Tibial nerve (tissue), 4 donors: Measurements from ENCODE around the gene CPNE4. TPM values are rescaled to one million over a fixed set of nuclear protein-coding genes. Genes with fewer than 3 reads are reported as not detected.
"Not testable (repeated sequence)": the region's sequence is repeated elsewhere in the genome, so short reads cannot be mapped to it uniquely, and the experiment has no call there.

Experiments
- DNase-seq, 2 donors: peaks; one replicate each; pipeline ENCODE4 v3.0.0-alpha.2; 2019; ENCODE audit warnings: low spot score in 2 of 2
- H3K27ac ChIP-seq, 4 donors: fragments of 200-600 bp; sonication (generic) in 3 of 4; one replicate each; pipeline ENCODE4 v1.5.1; 2017 to 2019; ENCODE audit warnings: mild to moderate bottlenecking in 1 of 4
- H3K27me3 ChIP-seq, 2 donors: fragments of 200-600 bp; sonication (generic) in 1 of 2; one replicate each; pipeline versions ENCODE4 v1.5.1 to v1.6.0; 2017 to 2019
- H3K36me3 ChIP-seq, 3 donors: fragments of 200-600 bp; sonication (generic); one replicate each; pipeline ENCODE4 v1.5.1; 2018 to 2019
- H3K4me1 ChIP-seq, 4 donors: fragments of 200-600 bp; sonication (generic) in 3 of 4; one replicate each; pipeline ENCODE4 v1.5.1; 2017 to 2019
- H3K4me3 ChIP-seq, 4 donors: fragments of 200-600 bp; sonication (generic) in 3 of 4; one replicate each; pipeline ENCODE4 v1.5.1; 2017 to 2019; ENCODE audit warnings: mild to moderate bottlenecking in 1 of 4, moderate library complexity in 1 of 4
- H3K9me3 ChIP-seq, 4 donors: fragments of 200-600 bp; sonication (generic) in 3 of 4; one replicate each; pipeline ENCODE4 v1.5.1; 2017 to 2019
- EP300 ChIP-seq, 2 donors: sonication (generic); formaldehyde crosslinking; IDR thresholded peaks; one replicate each; pipeline ENCODE4 v1.6.1; 2017; ENCODE audit warnings: antibody characterized with exemption in 2 of 2, mild to moderate bottlenecking in 1 of 2
- POLR2A ChIP-seq, 2 donors: fragments of 450-650 bp; IDR thresholded peaks; one replicate each; pipeline ENCODE4 v1.6.1; 2017; ENCODE audit warnings: antibody characterized with exemption in 2 of 2, mild to moderate bottlenecking in 2 of 2, moderate library complexity in 2 of 2
- WGBS, 2 donors: methylation state at CpG; one replicate each; pipeline ENCODE4 v1.1.5; 2018; 5-methylcytosine and 5-hydroxymethylcytosine counted together
- total RNA-seq, 4 donors: library from RNA; depleted of rRNA; stranded (reverse); fragments of >200 nt; gene quantifications; one replicate each; pipeline ENCODE4 v1.1.0, GENCODE V29; 2016
- TF ChIP-seq, protein P1 (sequence below), 5 experiments: fragments of 200-600 bp in 3 of 5; fragments of 450-650 bp in 2 of 5; sonication (generic) in 3 of 5; IDR thresholded peaks; one replicate each; pipeline ENCODE4 v1.5.1; 2016 to 2019; ENCODE audit warnings: antibody characterized with exemption in 5 of 5, mild to moderate bottlenecking in 3 of 5, moderate library complexity in 2 of 5

CPNE4 gene
- total RNA-seq, 4 donors from 2014 or later = 0.20 TPM; not detected in 3

DNA sequence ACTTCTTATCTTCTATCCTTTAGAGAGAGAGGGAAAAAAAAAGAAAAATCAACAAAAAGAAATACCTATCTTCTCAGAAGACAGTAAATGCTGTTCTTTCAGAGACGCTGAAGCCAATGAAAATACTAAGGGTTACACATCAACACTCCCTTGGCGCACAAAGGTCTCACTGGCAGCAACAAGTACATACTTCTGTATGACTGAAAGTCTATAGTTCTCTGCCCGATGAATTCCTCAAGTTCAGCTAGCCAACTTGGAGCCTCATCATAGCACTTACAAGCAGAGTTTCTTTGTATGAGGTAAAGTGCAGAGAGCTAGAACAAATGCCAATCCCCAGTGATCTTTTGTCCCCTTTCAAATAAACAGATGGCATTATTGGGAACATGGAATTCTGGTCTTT lies 62.7 kb downstream of the CPNE4 start:
- DNase-seq = no peak
- Histone ChIP-seq H3K9me3 (no peaks in the 10 kb centered on the region), H3K27me3 (no peaks in the 10 kb centered on the region), H3K27ac (no peak overlapping the region), H3K36me3 (no peaks in the 10 kb centered on the region), H3K4me3 (no peak overlapping the region), H3K4me1 (no peaks in the 10 kb centered on the region)
- 32 to 47% methylated on average over 3 of the region's 3 CpGs for WGBS, 2 donors
- TF ChIP-seq EP300 (IDR thresholded peaks at IDR 0.05) (no peak), POLR2A (IDR thresholded peaks at IDR 0.05) (no peak)
- TF ChIP-seq, protein P1, sequence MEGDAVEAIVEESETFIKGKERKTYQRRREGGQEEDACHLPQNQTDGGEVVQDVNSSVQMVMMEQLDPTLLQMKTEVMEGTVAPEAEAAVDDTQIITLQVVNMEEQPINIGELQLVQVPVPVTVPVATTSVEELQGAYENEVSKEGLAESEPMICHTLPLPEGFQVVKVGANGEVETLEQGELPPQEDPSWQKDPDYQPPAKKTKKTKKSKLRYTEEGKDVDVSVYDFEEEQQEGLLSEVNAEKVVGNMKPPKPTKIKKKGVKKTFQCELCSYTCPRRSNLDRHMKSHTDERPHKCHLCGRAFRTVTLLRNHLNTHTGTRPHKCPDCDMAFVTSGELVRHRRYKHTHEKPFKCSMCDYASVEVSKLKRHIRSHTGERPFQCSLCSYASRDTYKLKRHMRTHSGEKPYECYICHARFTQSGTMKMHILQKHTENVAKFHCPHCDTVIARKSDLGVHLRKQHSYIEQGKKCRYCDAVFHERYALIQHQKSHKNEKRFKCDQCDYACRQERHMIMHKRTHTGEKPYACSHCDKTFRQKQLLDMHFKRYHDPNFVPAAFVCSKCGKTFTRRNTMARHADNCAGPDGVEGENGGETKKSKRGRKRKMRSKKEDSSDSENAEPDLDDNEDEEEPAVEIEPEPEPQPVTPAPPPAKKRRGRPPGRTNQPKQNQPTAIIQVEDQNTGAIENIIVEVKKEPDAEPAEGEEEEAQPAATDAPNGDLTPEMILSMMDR (IDR thresholded peaks at IDR 0.05) = no peak

DNA sequence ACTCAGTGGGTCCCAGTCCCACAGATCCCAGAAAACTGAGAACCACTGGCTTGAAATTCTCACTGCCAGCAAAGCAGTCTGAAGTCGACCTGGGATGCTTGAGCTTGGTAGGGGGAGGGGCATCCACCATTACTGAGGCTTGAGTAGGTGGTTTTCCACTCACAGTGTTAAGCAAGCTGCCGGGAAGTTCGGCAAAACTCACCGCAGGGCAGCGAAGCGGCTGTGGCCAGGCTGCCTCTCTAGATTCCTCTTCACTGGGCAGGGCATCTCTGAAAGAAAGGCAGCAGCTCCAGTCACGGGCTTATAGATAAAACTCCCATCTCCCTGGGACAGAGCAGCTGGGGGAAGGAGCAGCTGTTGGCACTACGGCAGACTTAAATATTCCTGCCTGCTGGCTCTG lies 71.4 kb downstream of the CPNE4 start:
- not testable (repeated sequence) for H3K4me1 ChIP-seq, H3K36me3 ChIP-seq, H3K4me3 ChIP-seq, H3K27me3 ChIP-seq, H3K9me3 ChIP-seq, DNase-seq, H3K27ac ChIP-seq
- 64 to 69% methylated on average over 7 to 8 of the region's 8 CpGs for WGBS, 2 donors

DNA sequence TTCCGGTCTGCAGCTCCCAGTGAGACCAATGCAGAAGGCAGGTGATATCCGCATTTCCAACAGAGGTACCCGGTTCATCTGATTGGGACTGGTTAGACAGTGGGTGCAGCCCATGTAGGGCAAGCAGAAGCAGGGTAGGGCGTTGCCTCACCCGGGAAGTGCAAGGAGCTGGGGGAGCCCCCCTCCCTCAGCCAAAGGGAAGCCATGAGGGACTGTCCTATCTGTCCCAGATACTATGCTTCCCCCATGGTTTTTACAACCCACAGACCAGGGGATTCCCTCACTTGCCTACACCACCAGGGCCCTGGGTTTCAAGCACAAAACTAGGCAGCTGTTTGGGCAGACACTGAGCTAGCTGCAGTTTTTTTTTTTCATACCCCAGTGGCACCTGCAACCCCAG lies 71.8 kb downstream of the CPNE4 start:
- TF ChIP-seq, protein P1 (IDR thresholded peaks at IDR 0.05) = no peak
- TF ChIP-seq POLR2A (IDR thresholded peaks at IDR 0.05) (no peak), EP300 (IDR thresholded peaks at IDR 0.05) (no peak)
- no peak for DNase-seq
- no peaks in the 10 kb centered on the region for H3K4me1 ChIP-seq
- no peak overlapping the region for H3K27ac ChIP-seq
- 87 to 89% methylated on average over 5 of the region's 5 CpGs for WGBS, 2 donors
- peaks cover 0 to 9% (median 0%) of the 10 kb centered on the region in 4 donors for H3K9me3 ChIP-seq
- no peaks in the 10 kb centered on the region for H3K36me3 ChIP-seq
- H3K27me3 ChIP-seq = no peaks in the 10 kb centered on the region
- no peak overlapping the region for H3K4me3 ChIP-seq

DNA sequence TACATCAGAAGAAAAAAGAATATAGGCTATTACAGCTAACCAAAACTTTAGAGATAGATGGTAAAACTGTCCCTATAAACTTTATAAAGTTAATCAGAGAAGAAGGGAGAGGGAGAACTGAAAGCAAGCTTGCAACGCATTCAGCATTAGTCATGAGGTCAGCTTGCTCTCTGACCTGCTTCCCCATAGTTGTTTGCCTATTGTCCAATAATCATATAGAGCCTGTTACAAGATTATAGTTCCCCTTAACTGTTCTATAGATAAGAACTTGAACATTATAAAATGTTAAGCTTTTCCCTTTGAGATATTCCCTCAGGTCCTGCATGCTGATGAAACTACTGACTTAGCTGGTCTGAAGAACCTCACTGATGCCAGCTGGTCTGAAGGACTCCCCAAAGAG lies 74.5 kb downstream of the CPNE4 start:
- H3K36me3 ChIP-seq = no peaks in the 10 kb centered on the region
- no peak overlapping the region for H3K4me3 ChIP-seq
- no peak overlapping the region for H3K27ac ChIP-seq
- TF ChIP-seq EP300 (IDR thresholded peaks at IDR 0.05) (no peak), POLR2A (IDR thresholded peaks at IDR 0.05) (no peak)
- TF ChIP-seq, protein P1 (IDR thresholded peaks at IDR 0.05) = no peak
- H3K27me3 ChIP-seq = no peaks in the 10 kb centered on the region
- no peaks in the 10 kb centered on the region for H3K4me1 ChIP-seq
- no peak for DNase-seq
- H3K9me3 ChIP-seq = peaks cover 0 to 8% (median 0%) of the 10 kb centered on the region in 4 donors
- whole genome bisulfite sequencing, 2 donors = 0 to 13% methylated on average over 1 of the region's 1 CpG

DNA sequence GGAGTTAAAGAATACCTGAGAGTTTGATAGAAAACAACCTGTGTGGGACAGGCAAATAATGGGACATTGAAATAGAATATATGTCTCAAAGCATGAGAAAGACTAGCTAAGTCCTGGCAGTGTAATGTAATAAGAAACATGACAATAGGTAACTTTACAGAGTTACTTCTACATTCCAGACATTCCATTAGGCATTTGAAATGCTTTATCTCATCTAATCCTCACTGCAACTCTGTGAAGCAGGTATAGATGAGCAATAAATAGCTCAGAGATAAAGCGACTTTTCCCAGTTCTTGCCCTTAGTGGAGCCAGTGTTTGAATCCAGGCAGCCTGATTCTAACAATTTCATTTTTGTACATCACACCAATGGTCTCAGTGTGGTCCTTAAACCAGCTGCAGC lies 76.8 kb downstream of the CPNE4 start:
- Histone ChIP-seq H3K4me1 (no peaks in the 10 kb centered on the region), H3K36me3 (no peaks in the 10 kb centered on the region), H3K4me3 (no peak overlapping the region), H3K27ac (no peak overlapping the region), H3K27me3 (no peaks in the 10 kb centered on the region), H3K9me3 (no peaks in the 10 kb centered on the region)
- no peak for DNase-seq
- TF ChIP-seq, protein P1 (IDR thresholded peaks at IDR 0.05) = no peak
- TF ChIP-seq EP300 (IDR thresholded peaks at IDR 0.05) (no peak), POLR2A (IDR thresholded peaks at IDR 0.05) (no peak)
- 64 to 78% methylated on average over 1 of the region's 1 CpG for WGBS, 2 donors

DNA sequence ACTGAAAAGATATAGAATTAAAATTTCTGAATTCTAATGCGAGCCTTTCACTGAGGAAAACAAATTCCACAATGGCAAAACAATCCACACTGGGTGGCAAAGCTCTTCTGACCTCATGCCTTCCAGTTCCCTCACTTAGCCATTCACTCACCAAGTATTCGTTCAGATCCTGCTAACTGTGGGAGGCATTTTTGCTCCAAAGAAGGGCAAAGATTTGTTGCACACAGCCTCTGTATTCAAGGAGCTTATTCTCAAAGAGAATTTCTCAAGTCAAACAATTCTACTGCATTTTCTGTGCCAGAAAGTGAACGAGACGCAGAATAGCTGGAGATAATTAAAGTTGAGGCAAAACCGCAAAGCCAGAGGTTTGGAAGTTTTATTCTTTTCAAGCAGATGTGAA lies 77.3 kb downstream of the CPNE4 start:
- TF ChIP-seq EP300 (IDR thresholded peaks at IDR 0.05) (no peak), POLR2A (IDR thresholded peaks at IDR 0.05) (no peak)
- TF ChIP-seq, protein P1 (IDR thresholded peaks at IDR 0.05) = no peak
- Histone ChIP-seq H3K4me1 (no peaks in the 10 kb centered on the region), H3K27ac (no peak overlapping the region), H3K36me3 (no peaks in the 10 kb centered on the region), H3K4me3 (no peak overlapping the region), H3K27me3 (no peaks in the 10 kb centered on the region), H3K9me3 (no peaks in the 10 kb centered on the region)
- 40 to 43% methylated on average over 5 of the region's 5 CpGs for WGBS, 2 donors
- no peak for DNase-seq
